ENCODE results near the gene OLA1.

GRCh38 chr2:174086708-174087107, 161.6 kb downstream of the OLA1 start:
- no peak for TF ChIP-seq EP300 (IDR thresholded peaks at IDR 0.05; ENCODE audit: borderline replicate concordance)
- no peak for TF ChIP-seq EGR1 (IDR thresholded peaks at IDR 0.05)
- TF ChIP-seq, protein P1, sequence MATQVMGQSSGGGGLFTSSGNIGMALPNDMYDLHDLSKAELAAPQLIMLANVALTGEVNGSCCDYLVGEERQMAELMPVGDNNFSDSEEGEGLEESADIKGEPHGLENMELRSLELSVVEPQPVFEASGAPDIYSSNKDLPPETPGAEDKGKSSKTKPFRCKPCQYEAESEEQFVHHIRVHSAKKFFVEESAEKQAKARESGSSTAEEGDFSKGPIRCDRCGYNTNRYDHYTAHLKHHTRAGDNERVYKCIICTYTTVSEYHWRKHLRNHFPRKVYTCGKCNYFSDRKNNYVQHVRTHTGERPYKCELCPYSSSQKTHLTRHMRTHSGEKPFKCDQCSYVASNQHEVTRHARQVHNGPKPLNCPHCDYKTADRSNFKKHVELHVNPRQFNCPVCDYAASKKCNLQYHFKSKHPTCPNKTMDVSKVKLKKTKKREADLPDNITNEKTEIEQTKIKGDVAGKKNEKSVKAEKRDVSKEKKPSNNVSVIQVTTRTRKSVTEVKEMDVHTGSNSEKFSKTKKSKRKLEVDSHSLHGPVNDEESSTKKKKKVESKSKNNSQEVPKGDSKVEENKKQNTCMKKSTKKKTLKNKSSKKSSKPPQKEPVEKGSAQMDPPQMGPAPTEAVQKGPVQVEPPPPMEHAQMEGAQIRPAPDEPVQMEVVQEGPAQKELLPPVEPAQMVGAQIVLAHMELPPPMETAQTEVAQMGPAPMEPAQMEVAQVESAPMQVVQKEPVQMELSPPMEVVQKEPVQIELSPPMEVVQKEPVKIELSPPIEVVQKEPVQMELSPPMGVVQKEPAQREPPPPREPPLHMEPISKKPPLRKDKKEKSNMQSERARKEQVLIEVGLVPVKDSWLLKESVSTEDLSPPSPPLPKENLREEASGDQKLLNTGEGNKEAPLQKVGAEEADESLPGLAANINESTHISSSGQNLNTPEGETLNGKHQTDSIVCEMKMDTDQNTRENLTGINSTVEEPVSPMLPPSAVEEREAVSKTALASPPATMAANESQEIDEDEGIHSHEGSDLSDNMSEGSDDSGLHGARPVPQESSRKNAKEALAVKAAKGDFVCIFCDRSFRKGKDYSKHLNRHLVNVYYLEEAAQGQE (IDR thresholded peaks at IDR 0.05; ENCODE audit: low read depth) = no peak
- TF ChIP-seq, protein P2, sequence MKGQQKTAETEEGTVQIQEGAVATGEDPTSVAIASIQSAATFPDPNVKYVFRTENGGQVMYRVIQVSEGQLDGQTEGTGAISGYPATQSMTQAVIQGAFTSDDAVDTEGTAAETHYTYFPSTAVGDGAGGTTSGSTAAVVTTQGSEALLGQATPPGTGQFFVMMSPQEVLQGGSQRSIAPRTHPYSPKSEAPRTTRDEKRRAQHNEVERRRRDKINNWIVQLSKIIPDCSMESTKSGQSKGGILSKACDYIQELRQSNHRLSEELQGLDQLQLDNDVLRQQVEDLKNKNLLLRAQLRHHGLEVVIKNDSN (IDR thresholded peaks at IDR 0.05) = no peak
- TF ChIP-seq TEAD4 (IDR thresholded peaks at IDR 0.05) = no peak
